HL-60 (cell line): Measurements from ENCODE around the gene ANKS1A.

ENCODE experiments used
- DNase-seq, 2 experiments: peaks; one replicate each; pipeline ENCODE4 v3.0.0-alpha.2; 2010 to 2020; ENCODE audit warnings: low read depth in 1 of 2, low spot score in 1 of 2
- H3K27ac ChIP-seq: fragments of 250-450 bp; sonication (Bioruptor Pico); replicated peaks from 2 replicates; pipeline ENCODE4 v1.5.1; 2020; ENCODE audit warnings: mild to moderate bottlenecking, moderate library complexity
- H3K27me3 ChIP-seq: fragments of 250-450 bp; sonication (Bioruptor Pico); 2 replicates; pipeline ENCODE4 v1.5.1; 2021; ENCODE audit warnings: mild to moderate bottlenecking, moderate library complexity; ENCODE audit not compliant: insufficient read depth, poor library complexity, severe bottlenecking
- H3K4me3 ChIP-seq: replicated peaks from 2 replicates; pipeline ENCODE4 v1.5.1; 2011; ENCODE audit warnings: mild to moderate bottlenecking, control low read depth, low read length; ENCODE audit not compliant: insufficient read depth
- GABPA ChIP-seq: IDR thresholded peaks from 2 replicates; pipeline ENCODE4 v1.6.1; 2012; ENCODE audit warnings: low read depth
- POLR2AphosphoS5 ChIP-seq: IDR thresholded peaks from 2 replicates; pipeline ENCODE4 v1.6.1; 2012; ENCODE audit warnings: low read depth
- SPI1 ChIP-seq: IDR thresholded peaks from 2 replicates; pipeline ENCODE4 v1.6.1; 2012; ENCODE audit warnings: low read depth, mild to moderate bottlenecking, borderline replicate concordance
- TF ChIP-seq, protein P1 (sequence below): IDR thresholded peaks from one replicate; pipeline ENCODE4 v1.5.1; 2011; ENCODE audit warnings: low read length, control low read depth, inconsistent platforms; ENCODE audit not compliant: insufficient read depth
- TF ChIP-seq, protein P2 (sequence below): IDR thresholded peaks from 2 replicates; pipeline ENCODE4 v1.6.1; 2012; ENCODE audit warnings: low read depth; ENCODE audit not compliant: insufficient replicate concordance

The ANKS1A gene

DNA sequence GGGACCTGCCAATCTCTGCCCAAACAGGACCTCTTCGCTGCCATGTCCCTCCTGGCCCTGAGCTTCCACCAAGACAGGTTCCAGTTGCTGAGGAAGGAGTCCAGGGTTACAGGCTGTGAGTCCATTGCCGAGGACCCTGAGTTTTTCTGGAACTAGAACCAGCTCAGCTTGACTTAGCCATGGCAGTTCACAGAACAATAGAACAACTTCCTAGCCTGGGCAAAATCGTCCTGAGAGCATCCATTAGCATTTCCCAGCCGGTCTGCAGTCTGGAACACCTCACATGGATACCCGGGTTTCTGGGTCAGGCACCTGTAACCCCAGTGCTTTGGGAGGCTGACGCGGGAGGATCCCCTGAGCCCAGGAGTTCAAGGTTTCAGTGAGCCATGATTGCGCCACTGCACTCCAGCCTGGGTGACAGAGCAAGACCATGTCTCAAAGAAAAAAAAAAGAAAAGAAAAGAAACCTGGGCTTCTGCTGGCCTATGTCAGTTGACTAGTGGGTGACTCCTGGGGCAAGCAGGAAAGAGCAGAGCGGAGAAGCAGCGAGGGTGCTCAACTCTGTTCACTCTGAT, 161.8 kb downstream of the ANKS1A start:
- DNase-seq: peak in 1 of 2 experiments; percentile 52
- peak overlapping the region; percentile 95 for H3K27ac ChIP-seq
- TF ChIP-seq GABPA (no peak), POLR2AphosphoS5 (no peak), SPI1 (no peak)
- TF ChIP-seq, protein P1, sequence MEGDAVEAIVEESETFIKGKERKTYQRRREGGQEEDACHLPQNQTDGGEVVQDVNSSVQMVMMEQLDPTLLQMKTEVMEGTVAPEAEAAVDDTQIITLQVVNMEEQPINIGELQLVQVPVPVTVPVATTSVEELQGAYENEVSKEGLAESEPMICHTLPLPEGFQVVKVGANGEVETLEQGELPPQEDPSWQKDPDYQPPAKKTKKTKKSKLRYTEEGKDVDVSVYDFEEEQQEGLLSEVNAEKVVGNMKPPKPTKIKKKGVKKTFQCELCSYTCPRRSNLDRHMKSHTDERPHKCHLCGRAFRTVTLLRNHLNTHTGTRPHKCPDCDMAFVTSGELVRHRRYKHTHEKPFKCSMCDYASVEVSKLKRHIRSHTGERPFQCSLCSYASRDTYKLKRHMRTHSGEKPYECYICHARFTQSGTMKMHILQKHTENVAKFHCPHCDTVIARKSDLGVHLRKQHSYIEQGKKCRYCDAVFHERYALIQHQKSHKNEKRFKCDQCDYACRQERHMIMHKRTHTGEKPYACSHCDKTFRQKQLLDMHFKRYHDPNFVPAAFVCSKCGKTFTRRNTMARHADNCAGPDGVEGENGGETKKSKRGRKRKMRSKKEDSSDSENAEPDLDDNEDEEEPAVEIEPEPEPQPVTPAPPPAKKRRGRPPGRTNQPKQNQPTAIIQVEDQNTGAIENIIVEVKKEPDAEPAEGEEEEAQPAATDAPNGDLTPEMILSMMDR: no peak
- TF ChIP-seq, protein P2, sequence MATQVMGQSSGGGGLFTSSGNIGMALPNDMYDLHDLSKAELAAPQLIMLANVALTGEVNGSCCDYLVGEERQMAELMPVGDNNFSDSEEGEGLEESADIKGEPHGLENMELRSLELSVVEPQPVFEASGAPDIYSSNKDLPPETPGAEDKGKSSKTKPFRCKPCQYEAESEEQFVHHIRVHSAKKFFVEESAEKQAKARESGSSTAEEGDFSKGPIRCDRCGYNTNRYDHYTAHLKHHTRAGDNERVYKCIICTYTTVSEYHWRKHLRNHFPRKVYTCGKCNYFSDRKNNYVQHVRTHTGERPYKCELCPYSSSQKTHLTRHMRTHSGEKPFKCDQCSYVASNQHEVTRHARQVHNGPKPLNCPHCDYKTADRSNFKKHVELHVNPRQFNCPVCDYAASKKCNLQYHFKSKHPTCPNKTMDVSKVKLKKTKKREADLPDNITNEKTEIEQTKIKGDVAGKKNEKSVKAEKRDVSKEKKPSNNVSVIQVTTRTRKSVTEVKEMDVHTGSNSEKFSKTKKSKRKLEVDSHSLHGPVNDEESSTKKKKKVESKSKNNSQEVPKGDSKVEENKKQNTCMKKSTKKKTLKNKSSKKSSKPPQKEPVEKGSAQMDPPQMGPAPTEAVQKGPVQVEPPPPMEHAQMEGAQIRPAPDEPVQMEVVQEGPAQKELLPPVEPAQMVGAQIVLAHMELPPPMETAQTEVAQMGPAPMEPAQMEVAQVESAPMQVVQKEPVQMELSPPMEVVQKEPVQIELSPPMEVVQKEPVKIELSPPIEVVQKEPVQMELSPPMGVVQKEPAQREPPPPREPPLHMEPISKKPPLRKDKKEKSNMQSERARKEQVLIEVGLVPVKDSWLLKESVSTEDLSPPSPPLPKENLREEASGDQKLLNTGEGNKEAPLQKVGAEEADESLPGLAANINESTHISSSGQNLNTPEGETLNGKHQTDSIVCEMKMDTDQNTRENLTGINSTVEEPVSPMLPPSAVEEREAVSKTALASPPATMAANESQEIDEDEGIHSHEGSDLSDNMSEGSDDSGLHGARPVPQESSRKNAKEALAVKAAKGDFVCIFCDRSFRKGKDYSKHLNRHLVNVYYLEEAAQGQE: no peak
- no peak overlapping the region for H3K4me3 ChIP-seq
- H3K27me3 ChIP-seq: no peaks in the 10 kb centered on the region

DNA sequence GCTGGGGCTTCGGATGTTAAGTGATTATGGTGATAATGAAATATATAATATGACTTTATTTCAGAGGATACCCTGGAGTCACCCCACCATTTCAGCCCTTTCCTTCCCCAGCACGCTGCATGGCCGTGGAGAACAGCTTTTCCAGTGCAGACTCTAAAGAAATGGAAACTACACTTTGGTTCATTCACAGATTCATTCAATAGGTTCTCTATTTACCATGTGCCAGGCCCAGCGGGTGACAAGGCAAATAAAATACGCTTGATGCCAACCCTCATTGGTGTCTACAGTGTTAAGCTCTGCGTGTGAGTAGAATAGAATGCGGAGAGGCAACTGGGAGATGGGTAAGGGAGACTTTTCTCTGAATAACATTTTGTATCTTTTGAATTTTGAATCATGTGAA, 162.3 kb downstream of the ANKS1A start:
- H3K27ac ChIP-seq: peak overlapping the region; percentile 95
- DNase-seq: no peak
- TF ChIP-seq, protein P1: no peak
- no peak for TF ChIP-seq GABPA
- TF ChIP-seq SPI1: no peak
- no peak for TF ChIP-seq POLR2AphosphoS5
- TF ChIP-seq, protein P2: no peak
- no peak overlapping the region for H3K4me3 ChIP-seq
- H3K27me3 ChIP-seq: no peaks in the 10 kb centered on the region

DNA sequence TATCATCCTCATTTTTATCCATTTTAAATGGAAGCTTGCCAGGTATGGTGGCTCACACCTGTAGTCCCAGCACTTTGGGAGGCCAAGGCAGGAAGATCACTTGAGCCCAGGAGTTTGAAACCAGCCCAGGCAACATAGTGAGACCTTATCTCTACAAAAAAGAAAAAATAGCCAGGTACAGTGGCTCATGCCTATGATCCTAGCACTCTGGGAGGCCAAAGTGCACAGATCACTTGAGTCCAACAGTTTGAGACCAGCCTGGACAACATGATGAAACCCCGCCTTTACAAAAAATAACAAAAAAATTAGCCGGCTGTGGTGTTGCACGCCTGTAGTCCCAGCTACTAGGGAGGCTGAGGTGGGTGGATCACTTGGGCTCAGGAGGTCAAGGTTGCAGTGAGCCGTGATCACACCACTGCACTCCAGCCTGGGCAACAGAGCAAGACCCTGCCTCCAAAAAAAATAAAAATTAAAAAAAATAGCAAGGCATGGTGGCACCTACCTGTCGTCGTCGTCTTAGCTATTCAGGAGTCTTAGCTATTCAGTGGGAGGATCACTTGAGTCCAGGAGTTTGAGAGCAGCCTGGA, 163.0 kb downstream of the ANKS1A start:
- Histone ChIP-seq H3K4me3 (no peak overlapping the region), H3K27ac (peak overlapping the region; percentile 95), H3K27me3 (no peaks in the 10 kb centered on the region)
- DNase-seq: no peak
- TF ChIP-seq, protein P1: no peak
- no peak for TF ChIP-seq POLR2AphosphoS5
- no peak for TF ChIP-seq SPI1
- TF ChIP-seq, protein P2: no peak
- TF ChIP-seq GABPA: no peak
